Measurements from ENCODE around the gene DLX1. TPM values are rescaled to one million over a fixed set of nuclear protein-coding genes. Genes with fewer than 3 reads are reported as not detected.

The DLX1 gene
- polyA plus RNA-seq, 3 donors: 0.05 TPM; not detected in 2

DNA sequence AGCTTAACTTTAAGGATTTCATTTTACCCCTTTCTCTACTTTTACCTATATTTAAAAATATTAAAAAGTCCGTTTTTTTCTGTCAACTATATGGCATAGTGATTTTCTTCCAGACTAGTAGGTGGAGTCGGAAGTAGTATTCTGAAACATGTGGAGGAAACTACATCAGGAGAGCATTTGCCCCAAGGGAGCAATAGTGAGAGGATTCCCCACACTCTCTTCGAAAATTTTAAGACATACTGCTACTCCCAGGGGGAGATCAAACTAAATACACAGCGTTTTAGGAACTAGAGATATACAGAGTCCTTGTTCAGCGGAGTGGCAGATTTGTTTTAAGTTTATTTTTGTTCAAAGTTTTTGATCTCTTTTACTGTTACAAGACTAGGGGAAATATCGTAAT, 45.0 kb upstream of the DLX1 start:
- TF ChIP-seq, protein P1, sequence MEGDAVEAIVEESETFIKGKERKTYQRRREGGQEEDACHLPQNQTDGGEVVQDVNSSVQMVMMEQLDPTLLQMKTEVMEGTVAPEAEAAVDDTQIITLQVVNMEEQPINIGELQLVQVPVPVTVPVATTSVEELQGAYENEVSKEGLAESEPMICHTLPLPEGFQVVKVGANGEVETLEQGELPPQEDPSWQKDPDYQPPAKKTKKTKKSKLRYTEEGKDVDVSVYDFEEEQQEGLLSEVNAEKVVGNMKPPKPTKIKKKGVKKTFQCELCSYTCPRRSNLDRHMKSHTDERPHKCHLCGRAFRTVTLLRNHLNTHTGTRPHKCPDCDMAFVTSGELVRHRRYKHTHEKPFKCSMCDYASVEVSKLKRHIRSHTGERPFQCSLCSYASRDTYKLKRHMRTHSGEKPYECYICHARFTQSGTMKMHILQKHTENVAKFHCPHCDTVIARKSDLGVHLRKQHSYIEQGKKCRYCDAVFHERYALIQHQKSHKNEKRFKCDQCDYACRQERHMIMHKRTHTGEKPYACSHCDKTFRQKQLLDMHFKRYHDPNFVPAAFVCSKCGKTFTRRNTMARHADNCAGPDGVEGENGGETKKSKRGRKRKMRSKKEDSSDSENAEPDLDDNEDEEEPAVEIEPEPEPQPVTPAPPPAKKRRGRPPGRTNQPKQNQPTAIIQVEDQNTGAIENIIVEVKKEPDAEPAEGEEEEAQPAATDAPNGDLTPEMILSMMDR (IDR thresholded peaks at IDR 0.05): no peak
- H3K27ac Mint-ChIP-seq: no peak overlapping the region
- no peaks in the 10 kb centered on the region for H3K36me3 Mint-ChIP-seq
- Histone ChIP-seq H2AFZ (ENCODE audit: insufficient read depth, low read depth, low read length, poor library complexity, severe bottlenecking) (no peak overlapping the region), H3K4me3 (replicated peaks in 1 of 3; ENCODE audit: low read depth in 2 of 3, low read length in 3 of 3) (no peak overlapping the region), H3K9ac (ENCODE audit: insufficient read depth, low read length, poor library complexity, severe bottlenecking) (no peak overlapping the region), H3K79me2 (ENCODE audit: insufficient read depth, low read length) (no peaks in the 10 kb centered on the region), H3K27me3 (ENCODE audit: control insufficient read depth in 2 of 2, insufficient read depth in 2 of 2, low read length in 2 of 2) (no peaks in the 10 kb centered on the region), H3K9me3 (replicated peaks in 1 of 2; ENCODE audit: control insufficient read depth in 1 of 2, insufficient read depth in 1 of 2, low read length in 2 of 2) (no peaks in the 10 kb centered on the region), H3K4me2 (replicated peaks; ENCODE audit: extremely low read depth, low read length, poor library complexity, severe bottlenecking) (no peak overlapping the region), H3K27ac (ENCODE audit: low read depth in 1 of 2, low read length in 2 of 2) (no peak overlapping the region), H4K20me1 (ENCODE audit: insufficient read depth, low read length) (no peaks in the 10 kb centered on the region), H3K36me3 (replicated peaks in 1 of 2; ENCODE audit: control insufficient read depth in 1 of 2, insufficient read depth in 2 of 2, low read length in 2 of 2) (no peaks in the 10 kb centered on the region), H3K4me1 (ENCODE audit: control insufficient read depth in 1 of 2, insufficient read depth in 2 of 2, low read length in 2 of 2) (no peaks in the 10 kb centered on the region)
- intact Hi-C loops (cut with micrococcal nuclease): no loop called here
- no peak overlapping the region for H3K4me3 Mint-ChIP-seq
- no peak for DNase-seq
- H3K4me1 Mint-ChIP-seq: no peaks in the 10 kb centered on the region
- H3K27me3 Mint-ChIP-seq (ENCODE audit: low read depth in 3 of 3): no peaks in the 10 kb centered on the region
- no CpG with 5 or more reads among the region's 6 CpGs for WGBS (ENCODE audit: insufficient coverage)
- peaks cover 0 to 7% (median 0%) of the 10 kb centered on the region in 7 donors for H3K9me3 Mint-ChIP-seq

DNA sequence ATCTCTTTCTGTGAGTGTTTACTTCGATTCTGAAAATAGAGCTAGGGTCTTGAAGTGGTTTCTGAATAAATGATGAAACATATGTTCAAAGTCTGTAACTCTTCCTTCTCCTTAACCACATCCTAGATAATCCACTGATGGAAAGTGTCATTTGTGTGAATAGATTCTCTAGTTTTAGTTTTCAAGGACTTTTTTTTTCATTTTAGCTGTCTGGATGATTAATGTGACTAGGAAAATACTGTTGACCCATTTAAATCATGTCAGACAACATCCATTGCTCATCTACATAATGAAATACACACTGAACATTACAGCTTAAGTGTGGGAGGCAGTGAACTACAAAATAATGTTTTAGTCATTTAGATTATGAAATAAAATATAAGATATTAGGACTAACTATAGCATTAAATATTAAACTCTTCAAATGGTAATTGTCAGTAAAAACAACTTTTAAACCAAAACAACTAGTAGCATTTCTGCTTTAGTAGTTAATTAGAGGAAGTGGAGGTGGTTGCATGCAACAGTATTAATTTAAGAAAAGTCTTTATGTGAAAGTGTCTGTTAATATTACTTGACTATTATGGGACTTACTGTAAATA, 39.1 kb upstream of the DLX1 start:
- H3K27ac Mint-ChIP-seq: no peak overlapping the region
- Histone ChIP-seq H3K27me3 (ENCODE audit: control insufficient read depth in 2 of 2, insufficient read depth in 2 of 2, low read length in 2 of 2) (no peaks in the 10 kb centered on the region), H3K4me1 (ENCODE audit: control insufficient read depth in 1 of 2, insufficient read depth in 2 of 2, low read length in 2 of 2) (no peaks in the 10 kb centered on the region), H3K27ac (ENCODE audit: low read depth in 1 of 2, low read length in 2 of 2) (no peak overlapping the region), H2AFZ (ENCODE audit: insufficient read depth, low read depth, low read length, poor library complexity, severe bottlenecking) (no peak overlapping the region), H3K4me3 (replicated peaks in 1 of 3; ENCODE audit: low read depth in 2 of 3, low read length in 3 of 3) (no peak overlapping the region), H3K79me2 (ENCODE audit: insufficient read depth, low read length) (no peaks in the 10 kb centered on the region), H3K36me3 (replicated peaks in 1 of 2; ENCODE audit: control insufficient read depth in 1 of 2, insufficient read depth in 2 of 2, low read length in 2 of 2) (no peaks in the 10 kb centered on the region), H4K20me1 (ENCODE audit: insufficient read depth, low read length) (no peaks in the 10 kb centered on the region), H3K9me3 (replicated peaks in 1 of 2; ENCODE audit: control insufficient read depth in 1 of 2, insufficient read depth in 1 of 2, low read length in 2 of 2) (no peaks in the 10 kb centered on the region), H3K9ac (ENCODE audit: insufficient read depth, low read length, poor library complexity, severe bottlenecking) (no peak overlapping the region), H3K4me2 (replicated peaks; ENCODE audit: extremely low read depth, low read length, poor library complexity, severe bottlenecking) (no peak overlapping the region)
- no peaks in the 10 kb centered on the region for H3K36me3 Mint-ChIP-seq
- TF ChIP-seq, protein P1 (IDR thresholded peaks at IDR 0.05): no peak
- intact Hi-C loops (cut with micrococcal nuclease): no loop called here
- no peaks in the 10 kb centered on the region for H3K27me3 Mint-ChIP-seq (ENCODE audit: low read depth in 3 of 3)
- no peak for DNase-seq
- peaks cover 6% of the 10 kb centered on the region for H3K4me1 Mint-ChIP-seq
- no peaks in the 10 kb centered on the region for H3K9me3 Mint-ChIP-seq
- peak overlapping the region in 1 of 2 donors; percentile 30 for H3K4me3 Mint-ChIP-seq
- WGBS (ENCODE audit: insufficient coverage): no CpG with 5 or more reads among the region's 1 CpG
